ENCODE results near the gene FBXL7. TPM values are rescaled to one million over a fixed set of nuclear protein-coding genes. Genes with fewer than 3 reads are reported as not detected.

FBXL7 gene
- total RNA-seq, 2 donors from 2014 or later: 21.1 to 31.7 TPM

- DNase-seq (ENCODE audit: low spot score): no peak
- no peak overlapping the region for H3K27ac ChIP-seq
- no peak for TF ChIP-seq CTCF (IDR thresholded peaks at IDR 0.05)
- H3K9me3 ChIP-seq: no peaks in the 10 kb centered on the region
- no peaks in the 10 kb centered on the region for H3K27me3 ChIP-seq (replicated peaks; ENCODE audit: insufficient read depth)
- no peaks in the 10 kb centered on the region for H3K36me3 ChIP-seq
- ATAC-seq (ENCODE audit: insufficient number of reproducible peaks, low FRiP score, low read depth): no peak
- no peak overlapping the region for H3K4me3 ChIP-seq
- H3K4me1 ChIP-seq (ENCODE audit: control insufficient read depth in 1 of 2, low read depth in 2 of 2): peaks cover 12 to 37% of the 10 kb centered on the region in 2 donors
These were observed 211.9 kb downstream of the FBXL7 start for GRCh38 chr5:15711892-15712291.

- ATAC-seq (ENCODE audit: insufficient number of reproducible peaks, low FRiP score, low read depth) (no peak), DNase-seq (ENCODE audit: low spot score) (no peak)
- peaks cover 10 to 46% of the 10 kb centered on the region in 2 donors for H3K4me1 ChIP-seq (ENCODE audit: control insufficient read depth in 1 of 2, low read depth in 2 of 2)
- no peak overlapping the region for H3K27ac ChIP-seq
- no peak overlapping the region for H3K4me3 ChIP-seq
- no peaks in the 10 kb centered on the region for H3K27me3 ChIP-seq (replicated peaks; ENCODE audit: insufficient read depth)
- H3K9me3 ChIP-seq: no peaks in the 10 kb centered on the region
- no peak for TF ChIP-seq CTCF (IDR thresholded peaks at IDR 0.05)
- H3K36me3 ChIP-seq: no peaks in the 10 kb centered on the region
These were observed 215.6 kb downstream of the FBXL7 start for GRCh38 chr5:15715535-15715934.

GRCh38 chr5:15715967-15716366 lies 216.0 kb downstream of the FBXL7 start:
- Histone ChIP-seq H3K27ac (no peak overlapping the region), H3K4me1 (ENCODE audit: control insufficient read depth in 1 of 2, low read depth in 2 of 2) (peaks cover 10 to 46% of the 10 kb centered on the region in 2 donors), H3K36me3 (no peaks in the 10 kb centered on the region), H3K27me3 (replicated peaks; ENCODE audit: insufficient read depth) (no peaks in the 10 kb centered on the region), H3K4me3 (no peak overlapping the region), H3K9me3 (no peaks in the 10 kb centered on the region)
- no peak for TF ChIP-seq CTCF (IDR thresholded peaks at IDR 0.05)
- ATAC-seq (ENCODE audit: insufficient number of reproducible peaks, low FRiP score, low read depth) (no peak), DNase-seq (ENCODE audit: low spot score) (no peak)

- no peak for TF ChIP-seq CTCF (IDR thresholded peaks at IDR 0.05)
- no peak for ATAC-seq (ENCODE audit: insufficient number of reproducible peaks, low FRiP score, low read depth)
- Histone ChIP-seq H3K4me3 (no peak overlapping the region), H3K9me3 (no peaks in the 10 kb centered on the region), H3K27me3 (replicated peaks; ENCODE audit: insufficient read depth) (no peaks in the 10 kb centered on the region), H3K27ac (no peak overlapping the region), H3K36me3 (no peaks in the 10 kb centered on the region), H3K4me1 (ENCODE audit: control insufficient read depth in 1 of 2, low read depth in 2 of 2) (peaks cover 10 to 46% of the 10 kb centered on the region in 2 donors)
- no peak for DNase-seq (ENCODE audit: low spot score)
These were observed 217.0 kb downstream of the FBXL7 start for GRCh38 chr5:15717001-15717400.

GRCh38 chr5:15718421-15719179 lies 218.6 kb downstream of the FBXL7 start:
- Histone ChIP-seq H3K27me3 (replicated peaks; ENCODE audit: insufficient read depth) (no peaks in the 10 kb centered on the region), H3K4me1 (ENCODE audit: control insufficient read depth in 1 of 2, low read depth in 2 of 2) (peaks cover 10 to 46% of the 10 kb centered on the region in 2 donors), H3K4me3 (peak overlapping the region; percentile 44), H3K9me3 (no peaks in the 10 kb centered on the region), H3K27ac (peak overlapping the region in 1 of 2 donors; percentile 7), H3K36me3 (no peaks in the 10 kb centered on the region)
- no peak for DNase-seq (ENCODE audit: low spot score)
- no peak for ATAC-seq (ENCODE audit: insufficient number of reproducible peaks, low FRiP score, low read depth)
- TF ChIP-seq CTCF (IDR thresholded peaks at IDR 0.05): no peak

Measured in thoracic aorta (tissue), 2 donors.